Activated naive CD8-positive, alpha-beta T cell treated with anti-CD3 and anti-CD28 coated beads, Interleukin-2, amount 10 ng/mL, durations not matched to agents 7 days and 5 days (primary cell): ENCODE measurements around the gene SMOC1. TPM values are rescaled to one million over a fixed set of nuclear protein-coding genes. Genes with fewer than 3 reads are reported as not detected.

Source experiments
- ATAC-seq: fragments of 150-1000 bp; cut with Tn5 transposase; one replicate; pipeline ENCODE4 v1.10.0; 2021; ENCODE audit warnings: low read depth, moderate library complexity
- POLR2A ChIA-PET: fragments of 350-600 bp; sonication (Branson Sonifier 250); formaldehyde crosslinking; loops from one replicate; lab custom pipeline; 2021; ENCODE audit warnings: antibody characterized with exemption; lab: Charles Lee
- DNase-seq: peaks from one replicate; pipeline ENCODE4 v3.0.0; 2021
- H3K27ac Mint-ChIP-seq: one replicate; pipeline ENCODE4 v1.8.0; 2022; ENCODE audit warnings: mild to moderate bottlenecking, mixed read lengths
- H3K27me3 Mint-ChIP-seq: one replicate; pipeline ENCODE4 v1.8.0; 2022; ENCODE audit warnings: mild to moderate bottlenecking, moderate library complexity, mixed read lengths
- H3K36me3 Mint-ChIP-seq: one replicate; pipeline ENCODE4 v1.8.0; 2021; ENCODE audit warnings: mild to moderate bottlenecking, mixed read lengths
- H3K4me1 Mint-ChIP-seq: one replicate; pipeline ENCODE4 v1.8.0; 2021; ENCODE audit warnings: mixed read lengths
- H3K4me3 Mint-ChIP-seq: one replicate; pipeline ENCODE4 v1.8.0; 2022; ENCODE audit warnings: mild to moderate bottlenecking, moderate library complexity, mixed read lengths
- H3K9me3 Mint-ChIP-seq: one replicate; pipeline ENCODE4 v1.8.0; 2021; ENCODE audit warnings: mixed read lengths
- total RNA-seq, 2 experiments: library from RNA; stranded (reverse); gene quantifications; one replicate each; pipeline ENCODE4 v1.2.3, GENCODE V29; 2021

The SMOC1 gene
- total RNA-seq, 2 experiments from 2014 or later, result not detected

- Mint-ChIP-seq H3K27me3 (peaks cover 13% of the 10 kb centered on the region), H3K36me3 (no peaks in the 10 kb centered on the region), H3K4me1 (no peaks in the 10 kb centered on the region), H3K4me3 (no peak overlapping the region), H3K9me3 (peaks cover 17% of the 10 kb centered on the region), H3K27ac (no peak overlapping the region)
- DNase-seq (no peak), ATAC-seq (no peak)
- POLR2A ChIA-PET, result no interaction called here
These were observed 66.1 kb downstream of the SMOC1 start for GRCh38 chr14:69945347-69945746.

- peaks cover 17% of the 10 kb centered on the region for H3K9me3 Mint-ChIP-seq
- POLR2A ChIA-PET, result no interaction called here
- no peaks in the 10 kb centered on the region for H3K36me3 Mint-ChIP-seq
- DNase-seq, result no peak
- H3K4me3 Mint-ChIP-seq, result no peak overlapping the region
- H3K4me1 Mint-ChIP-seq, result no peaks in the 10 kb centered on the region
- ATAC-seq, result no peak
- H3K27ac Mint-ChIP-seq, result no peak overlapping the region
- H3K27me3 Mint-ChIP-seq, result peaks cover 10% of the 10 kb centered on the region
These were observed 66.7 kb downstream of the SMOC1 start for GRCh38 chr14:69945912-69946311.

- Mint-ChIP-seq H3K36me3 (no peaks in the 10 kb centered on the region), H3K9me3 (peaks cover 17% of the 10 kb centered on the region), H3K27me3 (peaks cover 4% of the 10 kb centered on the region), H3K4me3 (no peak overlapping the region), H3K27ac (no peak overlapping the region), H3K4me1 (no peaks in the 10 kb centered on the region)
- ATAC-seq (no peak), DNase-seq (no peak)
- POLR2A ChIA-PET, result no interaction called here
These were observed 69.1 kb downstream of the SMOC1 start for GRCh38 chr14:69948351-69948750.

GRCh38 chr14:69951263-69951662 lies 72.0 kb downstream of the SMOC1 start:
- no peak overlapping the region for H3K27ac Mint-ChIP-seq
- POLR2A ChIA-PET, result no interaction called here

GRCh38 chr14:69951935-69952334 lies 72.7 kb downstream of the SMOC1 start:
- H3K27me3 Mint-ChIP-seq, result peaks cover 6% of the 10 kb centered on the region
- H3K4me1 Mint-ChIP-seq, result no peaks in the 10 kb centered on the region
- POLR2A ChIA-PET, result no interaction called here
- H3K36me3 Mint-ChIP-seq, result no peaks in the 10 kb centered on the region
- H3K4me3 Mint-ChIP-seq, result no peak overlapping the region
- ATAC-seq, result no peak
- H3K27ac Mint-ChIP-seq, result no peak overlapping the region
- H3K9me3 Mint-ChIP-seq, result peaks cover 2% of the 10 kb centered on the region
- DNase-seq, result no peak

More at GRCh38 chr14:69951263-69951662, 72.0 kb downstream of the SMOC1 start:
- ATAC-seq, result no peak
- Mint-ChIP-seq H3K27me3 (peaks cover 6% of the 10 kb centered on the region), H3K4me1 (no peaks in the 10 kb centered on the region), H3K4me3 (no peak overlapping the region), H3K9me3 (peaks cover 2% of the 10 kb centered on the region), H3K36me3 (no peaks in the 10 kb centered on the region)
- no peak for DNase-seq

GRCh38 chr14:69953266-69953915 lies 74.2 kb downstream of the SMOC1 start:
- no peak for ATAC-seq
- POLR2A ChIA-PET, result no interaction called here
- Mint-ChIP-seq H3K36me3 (no peaks in the 10 kb centered on the region), H3K4me1 (no peaks in the 10 kb centered on the region), H3K27me3 (peaks cover 11% of the 10 kb centered on the region), H3K27ac (no peak overlapping the region), H3K4me3 (no peak overlapping the region), H3K9me3 (no peaks in the 10 kb centered on the region)
- DNase-seq, result no peak

GRCh38 chr14:69955855-69956845 lies 76.9 kb downstream of the SMOC1 start:
- H3K4me3 Mint-ChIP-seq, result no peak overlapping the region
- no peak for DNase-seq
- no peaks in the 10 kb centered on the region for H3K9me3 Mint-ChIP-seq
- no peaks in the 10 kb centered on the region for H3K36me3 Mint-ChIP-seq
- POLR2A ChIA-PET, result interaction anchor here (0.7 kb wide), 1 partner anchor 24 kb away, joined by 3 read pairs; no protein-coding TSS in a partner anchor
- H3K4me1 Mint-ChIP-seq, result no peaks in the 10 kb centered on the region
- H3K27ac Mint-ChIP-seq, result no peak overlapping the region
- H3K27me3 Mint-ChIP-seq, result peaks cover 18% of the 10 kb centered on the region
- ATAC-seq, result no peak

GRCh38 chr14:69956970-69957369 lies 77.8 kb downstream of the SMOC1 start:
- peaks cover 18% of the 10 kb centered on the region for H3K27me3 Mint-ChIP-seq
- no peak overlapping the region for H3K27ac Mint-ChIP-seq
- no peaks in the 10 kb centered on the region for H3K4me1 Mint-ChIP-seq
- H3K9me3 Mint-ChIP-seq, result no peaks in the 10 kb centered on the region
- POLR2A ChIA-PET, result interaction anchor here (0.7 kb wide), 1 partner anchor 25 kb away, joined by 3 read pairs; no protein-coding TSS in a partner anchor
- DNase-seq (no peak), ATAC-seq (no peak)
- no peak overlapping the region for H3K4me3 Mint-ChIP-seq
- no peaks in the 10 kb centered on the region for H3K36me3 Mint-ChIP-seq

GRCh38 chr14:69957986-69958385 lies 78.8 kb downstream of the SMOC1 start:
- H3K9me3 Mint-ChIP-seq, result no peaks in the 10 kb centered on the region
- H3K27me3 Mint-ChIP-seq, result peaks cover 19% of the 10 kb centered on the region
- POLR2A ChIA-PET, result no interaction called here
- no peak overlapping the region for H3K27ac Mint-ChIP-seq
- no peak overlapping the region for H3K4me3 Mint-ChIP-seq
- H3K4me1 Mint-ChIP-seq, result no peaks in the 10 kb centered on the region
- H3K36me3 Mint-ChIP-seq, result no peaks in the 10 kb centered on the region
- ATAC-seq, result no peak
- no peak for DNase-seq

- Mint-ChIP-seq H3K4me3 (no peak overlapping the region), H3K9me3 (no peaks in the 10 kb centered on the region), H3K27ac (no peak overlapping the region), H3K36me3 (no peaks in the 10 kb centered on the region), H3K4me1 (no peaks in the 10 kb centered on the region), H3K27me3 (peaks cover 19% of the 10 kb centered on the region)
- POLR2A ChIA-PET, result no interaction called here
- DNase-seq (no peak), ATAC-seq (no peak)
These were observed 79.9 kb downstream of the SMOC1 start for GRCh38 chr14:69959136-69959535.

- no peaks in the 10 kb centered on the region for H3K36me3 Mint-ChIP-seq
These were observed 81.1 kb downstream of the SMOC1 start for GRCh38 chr14:69960296-69960695.

GRCh38 chr14:69963966-69964365 lies 84.8 kb downstream of the SMOC1 start:
- H3K36me3 Mint-ChIP-seq, result no peaks in the 10 kb centered on the region
- H3K4me1 Mint-ChIP-seq, result no peaks in the 10 kb centered on the region

More at GRCh38 chr14:69960296-69960695, 81.1 kb downstream of the SMOC1 start:
- no peak for DNase-seq
- POLR2A ChIA-PET, result no interaction called here
- Mint-ChIP-seq H3K27ac (no peak overlapping the region), H3K4me1 (no peaks in the 10 kb centered on the region), H3K4me3 (no peak overlapping the region), H3K9me3 (no peaks in the 10 kb centered on the region), H3K27me3 (peaks cover 16% of the 10 kb centered on the region)
- no peak for ATAC-seq

GRCh38 chr14:69964841-69965240 lies 85.6 kb downstream of the SMOC1 start:
- POLR2A ChIA-PET, result no interaction called here
- Mint-ChIP-seq H3K27me3 (peaks cover 10% of the 10 kb centered on the region), H3K36me3 (no peaks in the 10 kb centered on the region), H3K4me3 (no peak overlapping the region), H3K9me3 (no peaks in the 10 kb centered on the region), H3K27ac (no peak overlapping the region), H3K4me1 (no peaks in the 10 kb centered on the region)
- no peak for ATAC-seq
- no peak for DNase-seq

More at GRCh38 chr14:69963966-69964365, 84.8 kb downstream of the SMOC1 start:
- POLR2A ChIA-PET, result no interaction called here
- Mint-ChIP-seq H3K9me3 (no peaks in the 10 kb centered on the region), H3K27me3 (peaks cover 12% of the 10 kb centered on the region), H3K27ac (no peak overlapping the region), H3K4me3 (no peak overlapping the region)
- ATAC-seq, result no peak
- DNase-seq, result no peak
